ENCODE results near the gene RPL7L1.

Gene RPL7L1

GRCh38 chr6:42936398-42936797 lies 57.0 kb downstream of the RPL7L1 start:
- FAIRE-seq: no peak

- no peak for FAIRE-seq
Measured at GRCh38 chr6:42937548-42938427, 58.4 kb downstream of the RPL7L1 start.

- FAIRE-seq: no peak
Measured at GRCh38 chr6:42938428-42938796, 59.0 kb downstream of the RPL7L1 start.

GRCh38 chr6:42938987-42939809 lies 59.8 kb downstream of the RPL7L1 start:
- FAIRE-seq: no peak
